Trophoblast cell (in vitro differentiated cells and primary cell): ENCODE results near the gene USP17L26. TPM values are rescaled to one million over a fixed set of nuclear protein-coding genes. Genes with fewer than 3 reads are reported as not detected.
"Not testable (repeated sequence)": the region's sequence is repeated elsewhere in the genome, so short reads cannot be mapped to it uniquely, and the experiment has no call there.

Experiments
- DNase-seq, 2 donors: peaks; one replicate each; pipeline ENCODE4 v3.0.0-alpha.2; 2016
- H2AFZ ChIP-seq: 2 replicates; pipeline ENCODE4 v1.6.1; 2013; ENCODE audit warnings: low read length, moderate library complexity, mild to moderate bottlenecking; ENCODE audit not compliant: insufficient read depth, poor library complexity
- H2AK5ac ChIP-seq: 2 replicates; pipeline ENCODE4 v1.6.1; 2013; ENCODE audit warnings: mild to moderate bottlenecking, low read length
- H2BK120ac ChIP-seq: 2 replicates; pipeline ENCODE4 v1.6.1; 2013; ENCODE audit warnings: low read length, mild to moderate bottlenecking, moderate library complexity; ENCODE audit not compliant: insufficient read depth, poor library complexity
- H2BK12ac ChIP-seq: 2 replicates; pipeline ENCODE4 v1.6.1; 2013; ENCODE audit warnings: mild to moderate bottlenecking, low read length, moderate library complexity
- H2BK5ac ChIP-seq: 2 replicates; pipeline ENCODE4 v1.6.1; 2013; ENCODE audit warnings: low read length, low read depth, moderate library complexity, mild to moderate bottlenecking; ENCODE audit not compliant: poor library complexity
- H3K14ac ChIP-seq: 2 replicates; pipeline ENCODE4 v1.6.1; 2013; ENCODE audit warnings: mild to moderate bottlenecking, low read length
- H3K18ac ChIP-seq: 2 replicates; pipeline ENCODE4 v1.6.1; 2013; ENCODE audit warnings: mild to moderate bottlenecking, low read length
- H3K23ac ChIP-seq: 2 replicates; pipeline ENCODE4 v1.6.1; 2013; ENCODE audit warnings: low read length
- H3K27ac ChIP-seq: 2 replicates; pipeline ENCODE4 v1.5.1; 2013; ENCODE audit warnings: low read depth, mild to moderate bottlenecking, inconsistent platforms, low read length, moderate library complexity
- H3K27me3 ChIP-seq: 2 replicates; pipeline ENCODE4 v1.6.1; 2013; ENCODE audit warnings: inconsistent platforms, mild to moderate bottlenecking, low read length, moderate library complexity; ENCODE audit not compliant: insufficient read depth
- H3K36me3 ChIP-seq, 2 experiments: 1 replicate in 1 of 2; 2 replicates in 1 of 2; pipeline ENCODE4 v1.6.1; 2013; ENCODE audit warnings: low read length in 2 of 2, mild to moderate bottlenecking in 2 of 2, moderate library complexity in 1 of 2; ENCODE audit not compliant: insufficient read depth in 2 of 2, control insufficient read depth in 1 of 2
- H3K4ac ChIP-seq: 2 replicates; pipeline ENCODE4 v1.6.1; 2013; ENCODE audit warnings: low read depth, mild to moderate bottlenecking, low read length, moderate library complexity
- H3K4me1 ChIP-seq, 2 experiments: 1 replicate in 1 of 2; 2 replicates in 1 of 2; pipeline ENCODE4 v1.6.1; 2013; ENCODE audit warnings: low read length in 2 of 2, mild to moderate bottlenecking in 2 of 2, moderate library complexity in 1 of 2; ENCODE audit not compliant: insufficient read depth in 2 of 2, control insufficient read depth in 1 of 2
- H3K4me2 ChIP-seq: 2 replicates; pipeline ENCODE4 v1.6.1; 2013; ENCODE audit warnings: inconsistent platforms, mild to moderate bottlenecking, low read length, moderate library complexity
- H3K4me3 ChIP-seq: 2 replicates; pipeline ENCODE4 v1.5.1; 2013; ENCODE audit warnings: mild to moderate bottlenecking, low read depth, low read length, inconsistent platforms
- H3K79me1 ChIP-seq: one replicate; pipeline ENCODE4 v1.6.1; 2013; ENCODE audit warnings: low read length
- H3K79me2 ChIP-seq: 2 replicates; pipeline ENCODE4 v1.6.1; 2013; ENCODE audit warnings: low read length, mild to moderate bottlenecking; ENCODE audit not compliant: control insufficient read depth, insufficient read depth, poor library complexity
- H3K9ac ChIP-seq: 2 replicates; pipeline ENCODE4 v1.6.1; 2013; ENCODE audit warnings: mild to moderate bottlenecking, low read length
- H3K9me3 ChIP-seq: 2 replicates; pipeline ENCODE4 v1.6.1; 2013; ENCODE audit warnings: low read depth, mild to moderate bottlenecking, control low read depth, inconsistent platforms, low read length; ENCODE audit not compliant: insufficient read depth
- H4K12ac ChIP-seq: 2 replicates; pipeline ENCODE4 v1.6.1; 2013; ENCODE audit warnings: low read depth, mild to moderate bottlenecking, low read length, moderate library complexity
- H4K8ac ChIP-seq: 2 replicates; pipeline ENCODE4 v1.6.1; 2013; ENCODE audit warnings: low read depth, mild to moderate bottlenecking, low read length, moderate library complexity
- H4K91ac ChIP-seq: one replicate; pipeline ENCODE4 v1.6.1; 2013; ENCODE audit warnings: low read depth, mild to moderate bottlenecking, low read length, moderate library complexity
- WGBS: extraction: QIAGEN DNeasy Blood & Tissue Kit; methylation state at CpG from one replicate; pipeline ENCODE4 v1.1.7; 2013; ENCODE audit warnings: missing lambda C conversion rate; ENCODE audit not compliant: insufficient read length, insufficient coverage; ENCODE audit errors: extremely low coverage; 5-methylcytosine and 5-hydroxymethylcytosine counted together
- polyA plus RNA-seq: library from polyadenylated mRNA; stranded (reverse); fragments of 200-250 nt; gene quantifications from 2 replicates; pipeline ENCODE4 v1.2.3, GENCODE V29; 2013

USP17L26 gene, protein sequence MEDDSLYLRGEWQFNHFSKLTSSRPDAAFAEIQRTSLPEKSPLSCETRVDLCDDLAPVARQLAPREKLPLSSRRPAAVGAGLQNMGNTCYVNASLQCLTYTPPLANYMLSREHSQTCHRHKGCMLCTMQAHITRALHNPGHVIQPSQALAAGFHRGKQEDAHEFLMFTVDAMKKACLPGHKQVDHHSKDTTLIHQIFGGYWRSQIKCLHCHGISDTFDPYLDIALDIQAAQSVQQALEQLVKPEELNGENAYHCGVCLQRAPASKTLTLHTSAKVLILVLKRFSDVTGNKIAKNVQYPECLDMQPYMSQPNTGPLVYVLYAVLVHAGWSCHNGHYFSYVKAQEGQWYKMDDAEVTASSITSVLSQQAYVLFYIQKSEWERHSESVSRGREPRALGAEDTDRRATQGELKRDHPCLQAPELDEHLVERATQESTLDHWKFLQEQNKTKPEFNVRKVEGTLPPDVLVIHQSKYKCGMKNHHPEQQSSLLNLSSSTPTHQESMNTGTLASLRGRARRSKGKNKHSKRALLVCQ
- not detected in 2 replicates for polyA plus RNA-seq

- WGBS: no CpG with 5 or more reads among the region's 15 CpGs
- H4K91ac ChIP-seq: not testable (repeated sequence)
These were observed at the start of gene USP17L26 for GRCh38 chr4:9334358-9334757. USP17L26 (plus strand) TSS chr4:9334658; CDS start chr4:9334658, 0 bp downstream.

GRCh38 chr4:9324191-9324590 lies 10.3 kb upstream of the USP17L26 start:
- not testable (repeated sequence) for H3K4ac ChIP-seq, H3K79me1 ChIP-seq, H4K91ac ChIP-seq, H3K79me2 ChIP-seq, H3K9me3 ChIP-seq, H3K27me3 ChIP-seq, H3K4me2 ChIP-seq, H2BK5ac ChIP-seq, H2AK5ac ChIP-seq, H3K23ac ChIP-seq, H3K27ac ChIP-seq, H3K4me1 ChIP-seq, H4K8ac ChIP-seq, H2BK12ac ChIP-seq, H3K36me3 ChIP-seq, H3K9ac ChIP-seq, H3K18ac ChIP-seq, H2AFZ ChIP-seq, DNase-seq, H2BK120ac ChIP-seq, H3K14ac ChIP-seq, H4K12ac ChIP-seq, H3K4me3 ChIP-seq
- no CpG with 5 or more reads among the region's 13 CpGs for WGBS

More at GRCh38 chr4:9334358-9334757, at the start of gene USP17L26:
- not testable (repeated sequence) for H3K36me3 ChIP-seq, DNase-seq, H4K12ac ChIP-seq, H3K27me3 ChIP-seq, H3K4me1 ChIP-seq, H3K18ac ChIP-seq, H3K4ac ChIP-seq, H3K23ac ChIP-seq, H4K8ac ChIP-seq, H3K14ac ChIP-seq, H3K9ac ChIP-seq, H3K4me3 ChIP-seq, H2BK120ac ChIP-seq, H2BK12ac ChIP-seq, H2AFZ ChIP-seq, H3K79me1 ChIP-seq, H2BK5ac ChIP-seq, H3K27ac ChIP-seq, H3K9me3 ChIP-seq, H3K4me2 ChIP-seq, H3K79me2 ChIP-seq, H2AK5ac ChIP-seq

DNA sequence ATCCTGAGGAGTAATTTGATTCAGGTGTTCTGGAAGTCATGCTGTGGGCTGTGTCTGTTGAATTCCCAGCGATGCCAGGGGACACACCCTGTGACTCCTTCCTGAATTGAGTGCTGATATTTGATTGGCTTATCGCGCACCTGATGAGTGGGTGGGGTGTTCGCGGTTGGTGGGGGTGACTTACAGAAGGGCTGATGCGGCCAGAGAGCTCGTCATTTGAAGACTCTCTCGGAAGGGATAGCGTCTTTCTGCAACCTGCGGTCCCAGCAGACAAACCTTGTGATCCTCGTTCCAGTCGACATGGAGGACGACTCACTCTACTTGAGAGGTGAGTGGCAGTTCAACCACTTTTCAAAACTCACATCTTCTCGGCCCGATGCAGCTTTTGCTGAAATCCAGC lies 9.6 kb upstream of the USP17L26 start, which contains the start of gene USP17L24:
Gene USP17L24 (plus strand): TSS at position 301 of the 400 bp plus-strand sequence. CDS start 0 bp downstream, at position 301.
- not testable (repeated sequence) for H3K79me2 ChIP-seq, H3K9me3 ChIP-seq, H3K27me3 ChIP-seq, H3K4me3 ChIP-seq, H3K18ac ChIP-seq, H4K91ac ChIP-seq, H2BK12ac ChIP-seq, H3K27ac ChIP-seq, H3K4me1 ChIP-seq, H4K8ac ChIP-seq, DNase-seq, H3K4me2 ChIP-seq, H2AFZ ChIP-seq, H3K4ac ChIP-seq, H2BK5ac ChIP-seq, H2AK5ac ChIP-seq, H4K12ac ChIP-seq, H3K9ac ChIP-seq, H3K79me1 ChIP-seq, H3K23ac ChIP-seq, H3K36me3 ChIP-seq, H2BK120ac ChIP-seq, H3K14ac ChIP-seq
- no CpG with 5 or more reads among the region's 15 CpGs for WGBS

DNA sequence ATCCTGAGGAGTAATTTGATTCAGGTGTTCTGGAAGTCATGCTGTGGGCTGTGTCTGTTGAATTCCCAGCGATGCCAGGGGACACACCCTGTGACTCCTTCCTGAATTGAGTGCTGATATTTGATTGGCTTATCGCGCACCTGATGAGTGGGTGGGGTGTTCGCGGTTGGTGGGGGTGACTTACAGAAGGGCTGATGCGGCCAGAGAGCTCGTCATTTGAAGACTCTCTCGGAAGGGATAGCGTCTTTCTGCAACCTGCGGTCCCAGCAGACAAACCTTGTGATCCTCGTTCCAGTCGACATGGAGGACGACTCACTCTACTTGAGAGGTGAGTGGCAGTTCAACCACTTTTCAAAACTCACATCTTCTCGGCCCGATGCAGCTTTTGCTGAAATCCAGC lies 4.8 kb upstream of the USP17L26 start, which contains the start of gene USP17L25:
Gene USP17L25 (plus strand): TSS at position 301 of the 400 bp plus-strand sequence. CDS start 0 bp downstream, at position 301.
- H3K9me3 ChIP-seq, H3K4me2 ChIP-seq, H3K23ac ChIP-seq, H3K4me3 ChIP-seq, H3K4me1 ChIP-seq, H3K9ac ChIP-seq, H3K36me3 ChIP-seq, H2AFZ ChIP-seq, H3K18ac ChIP-seq, H4K8ac ChIP-seq, H2BK12ac ChIP-seq, H3K27me3 ChIP-seq, H3K27ac ChIP-seq, H2BK120ac ChIP-seq, H3K79me1 ChIP-seq, H4K12ac ChIP-seq, H3K79me2 ChIP-seq, H2AK5ac ChIP-seq, H2BK5ac ChIP-seq, H4K91ac ChIP-seq, DNase-seq, H3K4ac ChIP-seq, H3K14ac ChIP-seq: not testable (repeated sequence)
- WGBS: no CpG with 5 or more reads among the region's 15 CpGs
